Measurements from ENCODE around the gene IP6K3.

The IP6K3 gene

DNA sequence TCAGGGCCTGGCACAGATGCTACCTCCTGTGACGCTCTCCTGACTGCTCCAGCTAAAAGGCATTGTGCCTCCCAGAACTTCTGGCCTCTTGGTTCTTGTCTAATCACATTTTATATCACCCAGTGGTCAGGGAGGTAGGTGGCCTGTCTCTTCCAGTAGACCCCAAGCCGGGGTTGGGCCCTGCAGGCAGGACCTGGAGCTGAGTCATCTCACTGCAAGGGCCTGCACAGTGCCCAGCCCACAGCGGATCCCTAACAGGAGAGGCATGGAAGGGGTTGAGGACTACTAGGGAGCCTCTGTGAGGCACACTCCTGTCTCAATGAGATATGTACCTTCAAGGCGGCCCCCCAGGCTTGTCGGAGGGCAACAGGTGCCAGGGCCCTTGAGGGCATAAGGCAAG, 35.9 kb upstream of the IP6K3 start:
- H3K27ac Mint-ChIP-seq, result peak overlapping the region; percentile 8
- no peaks in the 10 kb centered on the region for H3K27me3 Mint-ChIP-seq
- peaks cover 34% of the 10 kb centered on the region for H3K4me1 Mint-ChIP-seq
- ATAC-seq, result no peak
- H3K36me3 Mint-ChIP-seq, result peaks cover 59% of the 10 kb centered on the region
- no peak overlapping the region for H3K4me3 Mint-ChIP-seq
- no peaks in the 10 kb centered on the region for H3K9me3 Mint-ChIP-seq

- Mint-ChIP-seq H3K4me3 (no peak overlapping the region), H3K27me3 (no peaks in the 10 kb centered on the region), H3K9me3 (no peaks in the 10 kb centered on the region), H3K27ac (no peak overlapping the region), H3K4me1 (peaks cover 23% of the 10 kb centered on the region), H3K36me3 (peaks cover 68% of the 10 kb centered on the region)
- no peak for ATAC-seq
These were observed 34.6 kb upstream of the IP6K3 start for GRCh38 chr6:33781131-33781975.

DNA sequence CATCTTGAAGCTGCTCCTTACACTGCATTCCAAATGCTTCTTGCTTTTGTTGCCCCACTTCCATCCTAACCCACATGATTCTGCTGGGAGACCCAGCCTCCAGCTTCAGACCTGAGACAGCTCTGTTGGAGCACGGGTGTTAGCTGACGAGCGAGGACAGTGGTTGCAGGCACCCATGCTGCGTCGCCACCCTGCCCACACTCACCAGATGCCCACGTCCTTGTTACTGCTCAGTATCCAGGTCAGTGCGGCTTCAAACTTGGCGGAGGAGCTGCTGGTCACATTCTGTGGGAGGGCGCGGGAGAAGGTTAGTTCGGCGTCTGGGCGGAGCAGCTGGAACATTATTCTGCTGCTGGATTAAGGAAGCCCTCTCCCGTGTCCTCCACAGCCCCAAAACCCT, 33.2 kb upstream of the IP6K3 start:
- no peak overlapping the region for H3K27ac Mint-ChIP-seq
- no peaks in the 10 kb centered on the region for H3K27me3 Mint-ChIP-seq
- ATAC-seq, result no peak
- H3K4me3 Mint-ChIP-seq, result no peak overlapping the region
- peaks cover 13% of the 10 kb centered on the region for H3K4me1 Mint-ChIP-seq
- no peaks in the 10 kb centered on the region for H3K9me3 Mint-ChIP-seq
- H3K36me3 Mint-ChIP-seq, result peaks cover 79% of the 10 kb centered on the region

GRCh38 chr6:33779290-33779689, 32.6 kb upstream of the IP6K3 start:
- no peak for ATAC-seq
- no peaks in the 10 kb centered on the region for H3K9me3 Mint-ChIP-seq
- no peaks in the 10 kb centered on the region for H3K27me3 Mint-ChIP-seq
- H3K36me3 Mint-ChIP-seq, result peaks cover 79% of the 10 kb centered on the region
- no peak overlapping the region for H3K27ac Mint-ChIP-seq
- H3K4me3 Mint-ChIP-seq, result no peak overlapping the region
- peaks cover 7% of the 10 kb centered on the region for H3K4me1 Mint-ChIP-seq

GRCh38 chr6:33778444-33779121, 31.9 kb upstream of the IP6K3 start:
- no peak for ATAC-seq
- no peaks in the 10 kb centered on the region for H3K4me1 Mint-ChIP-seq
- no peak overlapping the region for H3K27ac Mint-ChIP-seq
- H3K9me3 Mint-ChIP-seq, result no peaks in the 10 kb centered on the region
- peaks cover 78% of the 10 kb centered on the region for H3K36me3 Mint-ChIP-seq
- no peak overlapping the region for H3K4me3 Mint-ChIP-seq
- H3K27me3 Mint-ChIP-seq, result no peaks in the 10 kb centered on the region

DNA sequence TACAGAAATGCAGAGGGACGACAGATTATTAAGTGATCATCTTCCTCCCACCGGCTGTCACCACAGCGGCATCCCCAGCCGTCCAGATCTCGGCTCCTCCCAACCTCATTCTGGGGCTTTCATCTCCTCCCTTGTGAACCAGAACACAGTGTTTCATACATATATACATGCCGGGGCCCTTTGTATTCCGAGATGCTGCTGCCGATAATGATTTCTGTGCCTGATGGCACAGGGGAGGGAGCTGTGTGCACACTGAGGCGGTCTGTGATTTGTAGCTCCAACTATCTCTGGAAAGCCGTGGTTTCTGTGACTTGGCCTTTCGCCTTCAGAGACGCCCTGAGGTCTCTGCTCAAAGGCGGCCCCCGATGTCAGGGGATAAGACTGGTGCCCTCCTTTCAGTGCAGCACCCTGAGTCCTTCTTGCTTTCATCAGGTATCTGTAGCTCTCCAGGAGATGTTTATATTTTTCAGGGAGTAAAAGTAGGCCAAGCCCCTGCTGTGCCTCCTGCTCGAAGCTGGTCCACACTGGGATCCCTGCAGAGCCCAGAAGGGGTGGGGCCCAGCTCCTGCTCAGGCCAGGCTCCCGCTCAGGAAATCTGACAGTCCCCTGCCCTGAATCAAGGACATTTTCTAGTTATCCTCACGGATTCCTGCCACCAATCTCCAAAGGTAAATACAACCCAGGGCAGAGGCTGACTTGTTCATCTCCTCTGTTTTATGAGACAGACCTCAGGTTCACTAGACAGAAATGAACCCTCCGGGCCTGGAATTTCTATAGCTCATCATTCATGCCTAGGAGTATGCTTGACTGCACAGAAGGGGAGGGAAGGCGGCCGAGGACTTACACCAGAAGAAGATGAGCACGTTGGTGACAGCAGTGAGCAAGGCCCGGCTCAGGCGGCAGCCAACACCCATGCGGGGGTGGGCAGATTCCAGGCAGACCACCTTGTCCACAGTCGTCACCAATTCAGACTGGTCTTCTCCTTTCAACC, 31.0 kb upstream of the IP6K3 start:
- Mint-ChIP-seq H3K36me3 (peaks cover 79% of the 10 kb centered on the region), H3K27me3 (no peaks in the 10 kb centered on the region), H3K27ac (no peak overlapping the region), H3K9me3 (no peaks in the 10 kb centered on the region), H3K4me1 (peaks cover 1% of the 10 kb centered on the region), H3K4me3 (no peak overlapping the region)
- no peak for ATAC-seq

GRCh38 chr6:33776764-33777163, 30.1 kb upstream of the IP6K3 start:
- peaks cover 11% of the 10 kb centered on the region for H3K4me1 Mint-ChIP-seq
- no peak overlapping the region for H3K4me3 Mint-ChIP-seq
- no peak overlapping the region for H3K27ac Mint-ChIP-seq
- peaks cover 79% of the 10 kb centered on the region for H3K36me3 Mint-ChIP-seq
- H3K27me3 Mint-ChIP-seq, result no peaks in the 10 kb centered on the region
- H3K9me3 Mint-ChIP-seq, result no peaks in the 10 kb centered on the region
- ATAC-seq, result no peak

GRCh38 chr6:33776186-33776585, 29.5 kb upstream of the IP6K3 start:
- no peak overlapping the region for H3K4me3 Mint-ChIP-seq
- H3K36me3 Mint-ChIP-seq, result peaks cover 78% of the 10 kb centered on the region
- no peaks in the 10 kb centered on the region for H3K9me3 Mint-ChIP-seq
- no peak overlapping the region for H3K27ac Mint-ChIP-seq
- H3K27me3 Mint-ChIP-seq, result no peaks in the 10 kb centered on the region
- no peak for ATAC-seq
- peaks cover 13% of the 10 kb centered on the region for H3K4me1 Mint-ChIP-seq

DNA sequence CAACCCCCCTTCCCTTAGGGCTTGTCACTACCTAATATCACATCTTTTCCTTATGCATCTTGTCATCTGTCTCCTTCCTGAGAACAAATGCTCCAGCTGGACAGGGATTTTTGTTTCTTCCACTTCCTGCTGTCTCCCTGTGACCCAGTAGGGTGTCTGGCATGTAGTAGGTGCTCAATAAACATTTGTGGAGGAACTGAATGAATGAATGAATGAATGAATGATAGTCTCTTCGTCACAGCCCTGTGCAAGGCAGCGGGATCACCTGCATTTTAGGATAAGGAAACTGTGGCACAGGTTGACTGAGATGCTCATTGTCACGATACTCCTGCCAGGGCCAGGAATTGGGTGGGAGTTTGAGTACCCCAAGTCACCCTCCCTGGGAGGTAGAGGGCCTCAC, 28.1 kb upstream of the IP6K3 start:
- Mint-ChIP-seq H3K4me3 (no peak overlapping the region), H3K36me3 (peaks cover 65% of the 10 kb centered on the region), H3K27ac (no peak overlapping the region), H3K4me1 (peaks cover 15% of the 10 kb centered on the region), H3K27me3 (no peaks in the 10 kb centered on the region), H3K9me3 (no peaks in the 10 kb centered on the region)
- ATAC-seq, result no peak

GRCh38 chr6:33772902-33773472, 26.3 kb upstream of the IP6K3 start:
- ATAC-seq, result no peak
- H3K36me3 Mint-ChIP-seq, result peaks cover 55% of the 10 kb centered on the region

GRCh38 chr6:33772082-33772830, 25.6 kb upstream of the IP6K3 start:
- Mint-ChIP-seq H3K36me3 (peaks cover 47% of the 10 kb centered on the region), H3K4me1 (peaks cover 22% of the 10 kb centered on the region), H3K4me3 (no peak overlapping the region), H3K27ac (no peak overlapping the region), H3K27me3 (peaks cover 19% of the 10 kb centered on the region), H3K9me3 (no peaks in the 10 kb centered on the region)
- peak; percentile 34 for ATAC-seq

More at GRCh38 chr6:33772902-33773472, 26.3 kb upstream of the IP6K3 start:
- H3K4me3 Mint-ChIP-seq, result no peak overlapping the region
- H3K4me1 Mint-ChIP-seq, result peaks cover 22% of the 10 kb centered on the region
- H3K27ac Mint-ChIP-seq, result no peak overlapping the region
- no peaks in the 10 kb centered on the region for H3K9me3 Mint-ChIP-seq
- peaks cover 12% of the 10 kb centered on the region for H3K27me3 Mint-ChIP-seq

GRCh38 chr6:33771146-33772081, 24.7 kb upstream of the IP6K3 start:
- peaks cover 28% of the 10 kb centered on the region for H3K27me3 Mint-ChIP-seq
- H3K4me1 Mint-ChIP-seq, result peaks cover 22% of the 10 kb centered on the region
- H3K36me3 Mint-ChIP-seq, result peaks cover 42% of the 10 kb centered on the region
- H3K4me3 Mint-ChIP-seq, result no peak overlapping the region
- H3K27ac Mint-ChIP-seq, result no peak overlapping the region
- peak; percentile 84 for ATAC-seq
- no peaks in the 10 kb centered on the region for H3K9me3 Mint-ChIP-seq

GRCh38 chr6:33770833-33771145, 24.1 kb upstream of the IP6K3 start:
- peaks cover 36% of the 10 kb centered on the region for H3K36me3 Mint-ChIP-seq
- peaks cover 34% of the 10 kb centered on the region for H3K27me3 Mint-ChIP-seq
- H3K4me1 Mint-ChIP-seq, result peaks cover 22% of the 10 kb centered on the region
- no peak overlapping the region for H3K27ac Mint-ChIP-seq
- no peak overlapping the region for H3K4me3 Mint-ChIP-seq
- H3K9me3 Mint-ChIP-seq, result no peaks in the 10 kb centered on the region
- ATAC-seq, result no peak
